IPS-NIHi11 (cell line): ENCODE results near the gene NAP1L5.

Source experiments
- DNase-seq: peaks from one replicate; pipeline ENCODE4 v3.0.0; 2012; ENCODE audit warnings: mixed read lengths, low spot score

Gene NAP1L5

GRCh38 chr4:88722276-88722780 lies 24.7 kb upstream of the NAP1L5 start:
- no peak for DNase-seq

- no peak for DNase-seq
Measured at GRCh38 chr4:88720451-88721428, 23.1 kb upstream of the NAP1L5 start.

- DNase-seq, result no peak
Measured at GRCh38 chr4:88719381-88719780, 21.8 kb upstream of the NAP1L5 start.

GRCh38 chr4:88718098-88718497 lies 20.5 kb upstream of the NAP1L5 start:
- no peak for DNase-seq

GRCh38 chr4:88713782-88714181 lies 16.2 kb upstream of the NAP1L5 start:
- DNase-seq, result no peak

GRCh38 chr4:88709989-88710388 lies 12.4 kb upstream of the NAP1L5 start:
- no peak for DNase-seq

- peak; percentile 28 for DNase-seq
Measured at GRCh38 chr4:88706574-88706973, 8.9 kb upstream of the NAP1L5 start.

GRCh38 chr4:88705805-88706492 lies 8.3 kb upstream of the NAP1L5 start:
- DNase-seq, result no peak

- DNase-seq, result no peak
Measured at GRCh38 chr4:88705223-88705622, 7.6 kb upstream of the NAP1L5 start.

GRCh38 chr4:88702782-88703181 lies 5.2 kb upstream of the NAP1L5 start:
- DNase-seq, result no peak

GRCh38 chr4:88698519-88698918 lies 890 bp upstream of the NAP1L5 start:
- DNase-seq, result no peak

GRCh38 chr4:88697141-88697540 lies 488 bp downstream of the NAP1L5 start:
- no peak for DNase-seq

GRCh38 chr4:88696630-88697029 lies 999 bp downstream of the NAP1L5 start:
- no peak for DNase-seq

GRCh38 chr4:88693792-88694191 lies 3.8 kb downstream of the NAP1L5 start:
- DNase-seq, result no peak

- no peak for DNase-seq
Measured at GRCh38 chr4:88690355-88690754, 7.3 kb downstream of the NAP1L5 start.

GRCh38 chr4:88681209-88681608 lies 16.4 kb downstream of the NAP1L5 start:
- DNase-seq, result no peak

- DNase-seq, result no peak
Measured at GRCh38 chr4:88675543-88675942, 22.1 kb downstream of the NAP1L5 start.

- no peak for DNase-seq
Measured at GRCh38 chr4:88674979-88675378, 22.6 kb downstream of the NAP1L5 start.

- DNase-seq, result no peak
Measured at GRCh38 chr4:88674565-88674964, 23.1 kb downstream of the NAP1L5 start.

- DNase-seq, result no peak
Measured at GRCh38 chr4:88673886-88674285, 23.7 kb downstream of the NAP1L5 start.

- peak; percentile 39 for DNase-seq
Measured at GRCh38 chr4:88672987-88673386, 24.6 kb downstream of the NAP1L5 start.

GRCh38 chr4:88661739-88662138 lies 35.9 kb downstream of the NAP1L5 start:
- DNase-seq, result no peak
